Measurements from ENCODE around the gene LECT2.

DNA sequence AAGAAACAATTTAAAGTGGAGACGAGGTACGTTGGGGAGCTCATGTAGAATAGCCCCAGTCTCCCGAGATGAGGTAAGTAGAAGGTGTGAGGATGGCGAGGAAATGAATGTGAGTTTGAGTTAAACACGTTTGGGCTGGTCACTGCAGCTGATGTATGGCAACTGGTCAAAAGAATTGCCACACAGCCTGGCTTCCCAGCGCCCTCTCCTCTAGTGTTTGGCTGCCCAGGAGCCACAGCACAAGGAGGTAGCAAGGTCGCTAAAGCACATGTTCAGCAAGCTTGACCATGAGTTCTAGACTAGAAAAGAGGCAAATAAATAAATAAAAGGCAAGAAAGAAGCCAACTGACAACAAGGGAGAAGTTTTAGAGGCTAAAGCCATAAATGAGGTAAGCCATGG is 21.4 kb upstream of the LECT2 start:
- TF ChIP-seq, protein P1, sequence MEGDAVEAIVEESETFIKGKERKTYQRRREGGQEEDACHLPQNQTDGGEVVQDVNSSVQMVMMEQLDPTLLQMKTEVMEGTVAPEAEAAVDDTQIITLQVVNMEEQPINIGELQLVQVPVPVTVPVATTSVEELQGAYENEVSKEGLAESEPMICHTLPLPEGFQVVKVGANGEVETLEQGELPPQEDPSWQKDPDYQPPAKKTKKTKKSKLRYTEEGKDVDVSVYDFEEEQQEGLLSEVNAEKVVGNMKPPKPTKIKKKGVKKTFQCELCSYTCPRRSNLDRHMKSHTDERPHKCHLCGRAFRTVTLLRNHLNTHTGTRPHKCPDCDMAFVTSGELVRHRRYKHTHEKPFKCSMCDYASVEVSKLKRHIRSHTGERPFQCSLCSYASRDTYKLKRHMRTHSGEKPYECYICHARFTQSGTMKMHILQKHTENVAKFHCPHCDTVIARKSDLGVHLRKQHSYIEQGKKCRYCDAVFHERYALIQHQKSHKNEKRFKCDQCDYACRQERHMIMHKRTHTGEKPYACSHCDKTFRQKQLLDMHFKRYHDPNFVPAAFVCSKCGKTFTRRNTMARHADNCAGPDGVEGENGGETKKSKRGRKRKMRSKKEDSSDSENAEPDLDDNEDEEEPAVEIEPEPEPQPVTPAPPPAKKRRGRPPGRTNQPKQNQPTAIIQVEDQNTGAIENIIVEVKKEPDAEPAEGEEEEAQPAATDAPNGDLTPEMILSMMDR (IDR thresholded peaks at IDR 0.05): no peak
- TF ChIP-seq EZH2 (IDR thresholded peaks at IDR 0.05): no peak
- TF ChIP-seq EZH2phosphoT487 (IDR thresholded peaks at IDR 0.05): no peak

All from neural progenitor cell (in vitro differentiated cells).